Trophoblast cell (in vitro differentiated cells and primary cell): Measurements from ENCODE around the gene SASH1.
"Not testable (repeated sequence)": the region's sequence is repeated elsewhere in the genome, so short reads cannot be mapped to it uniquely, and the experiment has no call there.

Experiments
- DNase-seq, 2 donors: peaks; one replicate each; pipeline ENCODE4 v3.0.0-alpha.2; 2016
- H2AFZ ChIP-seq: 2 replicates; pipeline ENCODE4 v1.6.1; 2013; ENCODE audit warnings: low read length, moderate library complexity, mild to moderate bottlenecking; ENCODE audit not compliant: insufficient read depth, poor library complexity
- H2AK5ac ChIP-seq: 2 replicates; pipeline ENCODE4 v1.6.1; 2013; ENCODE audit warnings: mild to moderate bottlenecking, low read length
- H2BK120ac ChIP-seq: 2 replicates; pipeline ENCODE4 v1.6.1; 2013; ENCODE audit warnings: low read length, mild to moderate bottlenecking, moderate library complexity; ENCODE audit not compliant: insufficient read depth, poor library complexity
- H2BK12ac ChIP-seq: 2 replicates; pipeline ENCODE4 v1.6.1; 2013; ENCODE audit warnings: mild to moderate bottlenecking, low read length, moderate library complexity
- H2BK5ac ChIP-seq: 2 replicates; pipeline ENCODE4 v1.6.1; 2013; ENCODE audit warnings: low read length, low read depth, moderate library complexity, mild to moderate bottlenecking; ENCODE audit not compliant: poor library complexity
- H3K14ac ChIP-seq: 2 replicates; pipeline ENCODE4 v1.6.1; 2013; ENCODE audit warnings: mild to moderate bottlenecking, low read length
- H3K18ac ChIP-seq: 2 replicates; pipeline ENCODE4 v1.6.1; 2013; ENCODE audit warnings: mild to moderate bottlenecking, low read length
- H3K23ac ChIP-seq: 2 replicates; pipeline ENCODE4 v1.6.1; 2013; ENCODE audit warnings: low read length
- H3K27ac ChIP-seq: 2 replicates; pipeline ENCODE4 v1.5.1; 2013; ENCODE audit warnings: low read depth, mild to moderate bottlenecking, inconsistent platforms, low read length, moderate library complexity
- H3K27me3 ChIP-seq: 2 replicates; pipeline ENCODE4 v1.6.1; 2013; ENCODE audit warnings: inconsistent platforms, mild to moderate bottlenecking, low read length, moderate library complexity; ENCODE audit not compliant: insufficient read depth
- H3K36me3 ChIP-seq, 2 experiments: 1 replicate in 1 of 2; 2 replicates in 1 of 2; pipeline ENCODE4 v1.6.1; 2013; ENCODE audit warnings: low read length in 2 of 2, mild to moderate bottlenecking in 2 of 2, moderate library complexity in 1 of 2; ENCODE audit not compliant: insufficient read depth in 2 of 2, control insufficient read depth in 1 of 2
- H3K4ac ChIP-seq: 2 replicates; pipeline ENCODE4 v1.6.1; 2013; ENCODE audit warnings: low read depth, mild to moderate bottlenecking, low read length, moderate library complexity
- H3K4me1 ChIP-seq, 2 experiments: 1 replicate in 1 of 2; 2 replicates in 1 of 2; pipeline ENCODE4 v1.6.1; 2013; ENCODE audit warnings: low read length in 2 of 2, mild to moderate bottlenecking in 2 of 2, moderate library complexity in 1 of 2; ENCODE audit not compliant: insufficient read depth in 2 of 2, control insufficient read depth in 1 of 2
- H3K4me2 ChIP-seq: 2 replicates; pipeline ENCODE4 v1.6.1; 2013; ENCODE audit warnings: inconsistent platforms, mild to moderate bottlenecking, low read length, moderate library complexity
- H3K4me3 ChIP-seq: 2 replicates; pipeline ENCODE4 v1.5.1; 2013; ENCODE audit warnings: mild to moderate bottlenecking, low read depth, low read length, inconsistent platforms
- H3K79me1 ChIP-seq: one replicate; pipeline ENCODE4 v1.6.1; 2013; ENCODE audit warnings: low read length
- H3K79me2 ChIP-seq: 2 replicates; pipeline ENCODE4 v1.6.1; 2013; ENCODE audit warnings: low read length, mild to moderate bottlenecking; ENCODE audit not compliant: control insufficient read depth, insufficient read depth, poor library complexity
- H3K9ac ChIP-seq: 2 replicates; pipeline ENCODE4 v1.6.1; 2013; ENCODE audit warnings: mild to moderate bottlenecking, low read length
- H3K9me3 ChIP-seq: 2 replicates; pipeline ENCODE4 v1.6.1; 2013; ENCODE audit warnings: low read depth, mild to moderate bottlenecking, control low read depth, inconsistent platforms, low read length; ENCODE audit not compliant: insufficient read depth
- H4K12ac ChIP-seq: 2 replicates; pipeline ENCODE4 v1.6.1; 2013; ENCODE audit warnings: low read depth, mild to moderate bottlenecking, low read length, moderate library complexity
- H4K8ac ChIP-seq: 2 replicates; pipeline ENCODE4 v1.6.1; 2013; ENCODE audit warnings: low read depth, mild to moderate bottlenecking, low read length, moderate library complexity
- H4K91ac ChIP-seq: one replicate; pipeline ENCODE4 v1.6.1; 2013; ENCODE audit warnings: low read depth, mild to moderate bottlenecking, low read length, moderate library complexity
- WGBS: extraction: QIAGEN DNeasy Blood & Tissue Kit; methylation state at CpG from one replicate; pipeline ENCODE4 v1.1.7; 2013; ENCODE audit warnings: missing lambda C conversion rate; ENCODE audit not compliant: insufficient read length, insufficient coverage; ENCODE audit errors: extremely low coverage; 5-methylcytosine and 5-hydroxymethylcytosine counted together

Gene SASH1

GRCh38 chr6:148375401-148375800 is 32.8 kb downstream of the SASH1 start:
- no peak overlapping the region for H4K12ac ChIP-seq
- no peak overlapping the region for H2BK5ac ChIP-seq
- no peak overlapping the region for H3K4ac ChIP-seq
- peak in 1 of 2 donors; percentile 45 for DNase-seq
- H3K4me1 ChIP-seq = no peaks in the 10 kb centered on the region
- no peaks in the 10 kb centered on the region for H3K79me2 ChIP-seq
- H3K9me3 ChIP-seq = peaks cover 1% of the 10 kb centered on the region
- no peak overlapping the region for H3K4me3 ChIP-seq
- H3K27me3 ChIP-seq = no peaks in the 10 kb centered on the region
- H2AFZ ChIP-seq = no peak overlapping the region
- H3K23ac ChIP-seq = no peak overlapping the region
- no peak overlapping the region for H2AK5ac ChIP-seq
- H3K4me2 ChIP-seq = no peak overlapping the region
- H3K9ac ChIP-seq = no peak overlapping the region
- H3K18ac ChIP-seq = no peak overlapping the region
- H3K36me3 ChIP-seq = no peaks in the 10 kb centered on the region
- H4K91ac ChIP-seq = no peak overlapping the region
- no peak overlapping the region for H2BK120ac ChIP-seq
- no peaks in the 10 kb centered on the region for H3K79me1 ChIP-seq
- no peak overlapping the region for H4K8ac ChIP-seq
- no peak overlapping the region for H3K27ac ChIP-seq
- no peak overlapping the region for H3K14ac ChIP-seq
- no peak overlapping the region for H2BK12ac ChIP-seq
- WGBS = no CpG with 5 or more reads among the region's 5 CpGs

- Histone ChIP-seq H2BK120ac (no peak overlapping the region), H3K9ac (no peak overlapping the region), H3K27ac (no peak overlapping the region), H3K14ac (no peak overlapping the region), H2AK5ac (no peak overlapping the region), H3K23ac (no peak overlapping the region), H3K36me3 (no peaks in the 10 kb centered on the region), H3K4me3 (no peak overlapping the region), H3K79me1 (no peaks in the 10 kb centered on the region), H3K4me1 (no peaks in the 10 kb centered on the region), H3K18ac (no peak overlapping the region), H3K4me2 (no peak overlapping the region), H4K91ac (no peak overlapping the region), H3K4ac (no peak overlapping the region), H2AFZ (no peak overlapping the region), H3K79me2 (no peaks in the 10 kb centered on the region), H3K27me3 (no peaks in the 10 kb centered on the region), H4K12ac (no peak overlapping the region), H2BK12ac (no peak overlapping the region), H2BK5ac (no peak overlapping the region), H3K9me3 (peaks cover 1% of the 10 kb centered on the region), H4K8ac (no peak overlapping the region)
- DNase-seq = no peak
- no CpG with 5 or more reads among the region's 5 CpGs for WGBS
These were observed 36.8 kb downstream of the SASH1 start for GRCh38 chr6:148379481-148379880.

GRCh38 chr6:148379966-148380713 is 37.5 kb downstream of the SASH1 start:
- no peak overlapping the region for H3K14ac ChIP-seq
- no peak overlapping the region for H3K4ac ChIP-seq
- DNase-seq = peak; percentile 71 to 75
- WGBS = no CpG with 5 or more reads among the region's 11 CpGs
- H3K18ac ChIP-seq = no peak overlapping the region
- no peak overlapping the region for H3K4me3 ChIP-seq
- no peak overlapping the region for H2BK12ac ChIP-seq
- no peak overlapping the region for H3K4me2 ChIP-seq
- no peaks in the 10 kb centered on the region for H3K27me3 ChIP-seq
- no peak overlapping the region for H2AK5ac ChIP-seq
- H3K79me1 ChIP-seq = no peaks in the 10 kb centered on the region
- no peak overlapping the region for H3K9ac ChIP-seq
- no peak overlapping the region for H4K8ac ChIP-seq
- H3K79me2 ChIP-seq = no peaks in the 10 kb centered on the region
- H4K91ac ChIP-seq = no peak overlapping the region
- H2AFZ ChIP-seq = no peak overlapping the region
- H3K9me3 ChIP-seq = peaks cover 1% of the 10 kb centered on the region
- no peaks in the 10 kb centered on the region for H3K36me3 ChIP-seq
- H2BK120ac ChIP-seq = no peak overlapping the region
- H3K4me1 ChIP-seq = no peaks in the 10 kb centered on the region
- H3K27ac ChIP-seq = no peak overlapping the region
- H3K23ac ChIP-seq = no peak overlapping the region
- H4K12ac ChIP-seq = no peak overlapping the region
- H2BK5ac ChIP-seq = no peak overlapping the region

GRCh38 chr6:148382051-148382450 is 39.4 kb downstream of the SASH1 start:
- not testable (repeated sequence) for H3K18ac ChIP-seq, DNase-seq, H4K91ac ChIP-seq, H3K23ac ChIP-seq, H3K4me1 ChIP-seq, H2BK120ac ChIP-seq, H2BK12ac ChIP-seq, H3K27me3 ChIP-seq, H3K14ac ChIP-seq, H3K4me3 ChIP-seq, H4K12ac ChIP-seq, H3K79me1 ChIP-seq, H2BK5ac ChIP-seq, H3K4ac ChIP-seq, H3K9me3 ChIP-seq, H3K4me2 ChIP-seq, H2AK5ac ChIP-seq, H3K36me3 ChIP-seq, H3K79me2 ChIP-seq, H3K9ac ChIP-seq, H3K27ac ChIP-seq, H2AFZ ChIP-seq, H4K8ac ChIP-seq
- WGBS = no CpG with 5 or more reads among the region's 9 CpGs
